K562 (cell line): ENCODE results near the gene GTPBP6. TPM values are rescaled to one million over a fixed set of nuclear protein-coding genes. Genes with fewer than 3 reads are reported as not detected.

ENCODE experiments used
- BDP1 ChIP-seq: IDR thresholded peaks from 3 replicates; pipeline ENCODE4 v1.6.1; 2011; ENCODE audit not compliant: insufficient read length, insufficient read depth
- CBX2 ChIP-seq: fragments of 200-600 bp; sonication (generic); IDR thresholded peaks from one replicate; pipeline ENCODE4 v1.6.1; 2012; ENCODE audit warnings: mild to moderate bottlenecking, low read length, inconsistent platforms; ENCODE audit not compliant: insufficient read depth, poor library complexity, severe bottlenecking
- CHD2 ChIP-seq: IDR thresholded peaks from 2 replicates; pipeline ENCODE4 v1.6.1; 2011; ENCODE audit warnings: low read depth, low read length
- CREB1 ChIP-seq, 2 experiments: sonication (generic) in 1 of 2; formaldehyde crosslinking in 1 of 2; IDR thresholded peaks; 2 replicates each; pipeline versions ENCODE4 v1.6.1 to v1.8.0; 2012 to 2022; ENCODE audit warnings: inconsistent platforms in 1 of 2, mild to moderate bottlenecking in 1 of 2, missing genetic modification reagents in 1 of 2, moderate library complexity in 1 of 2
- ETV5 ChIP-seq: sonication (generic); formaldehyde crosslinking; IDR thresholded peaks from 2 replicates; pipeline ENCODE4 v1.4.0; 2020; ENCODE audit warnings: low read depth, mild to moderate bottlenecking, missing genetic modification reagents
- FOXA1 ChIP-seq: fragments of 450-650 bp; IDR thresholded peaks from 2 replicates; pipeline ENCODE4 v1.6.1; 2016; ENCODE audit warnings: mild to moderate bottlenecking, borderline replicate concordance
- HCFC1 ChIP-seq: IDR thresholded peaks from 2 replicates; pipeline ENCODE4 v1.6.1; 2012; ENCODE audit warnings: low read depth, low read length, improper control_type of control experiment
- HMGN3 ChIP-seq: IDR thresholded peaks from 2 replicates; pipeline ENCODE4 v1.6.1; 2011; ENCODE audit warnings: borderline replicate concordance, low read depth, mild to moderate bottlenecking, mixed read lengths, low read length; ENCODE audit not compliant: insufficient read length; ENCODE audit errors: extremely low read depth
- HNRNPUL1 ChIP-seq: fragments of 200-400 bp; formaldehyde crosslinking; IDR thresholded peaks from 2 replicates; pipeline ENCODE4 v1.6.1; 2017; ENCODE audit warnings: low read length
- ILK ChIP-seq: fragments of 450-650 bp; IDR thresholded peaks from 2 replicates; pipeline ENCODE4 v1.6.1; 2016; ENCODE audit warnings: missing genetic modification characterization, low read depth, mild to moderate bottlenecking, missing compliant biosample characterization, moderate library complexity, borderline replicate concordance
- LCOR ChIP-seq: sonication (generic); formaldehyde crosslinking; IDR thresholded peaks from 2 replicates; pipeline ENCODE4 v1.8.0; 2022; ENCODE audit warnings: mild to moderate bottlenecking, missing genetic modification reagents
- MAFK ChIP-seq: IDR thresholded peaks from 2 replicates; pipeline ENCODE4 v1.6.1; 2011; ENCODE audit warnings: low read length, improper control_type of control experiment
- MCM7 ChIP-seq, 2 experiments: fragments of 450-650 bp; IDR thresholded peaks; 2 replicates each; pipeline ENCODE4 v1.6.1; 2016 to 2018
- NRF1 ChIP-seq, 2 experiments: fragments of 450-650 bp; IDR thresholded peaks in 1 of 2; conservative IDR thresholded peaks in 1 of 2; 2 replicates each; pipeline ENCODE4 v1.6.1; 2014; ENCODE audit warnings: mild to moderate bottlenecking in 2 of 2
- PCBP2 ChIP-seq: fragments of 200-400 bp; formaldehyde crosslinking; IDR thresholded peaks from 2 replicates; pipeline ENCODE4 v1.6.1; 2018; ENCODE audit warnings: low read length, low read depth, mild to moderate bottlenecking, moderate library complexity; ENCODE audit not compliant: poor library complexity, severe bottlenecking
- POLR2B ChIP-seq: fragments of 450-650 bp; IDR thresholded peaks from 2 replicates; pipeline ENCODE4 v1.6.1; 2018; ENCODE audit warnings: low read depth; ENCODE audit not compliant: partially characterized antibody
- RAD51 ChIP-seq: fragments of 450-650 bp; IDR thresholded peaks from 2 replicates; pipeline ENCODE4 v1.7.1; 2016; ENCODE audit warnings: low read depth, mild to moderate bottlenecking, borderline replicate concordance
- RNF2 ChIP-seq: sonication (generic); IDR thresholded peaks from 2 replicates; pipeline ENCODE4 v1.6.1; 2016
- SMAD4 ChIP-seq: fragments of 250-450 bp; sonication (Bioruptor Pico); conservative IDR thresholded peaks from 2 replicates; pipeline ENCODE4 v1.8.0; 2021; ENCODE audit warnings: inconsistent platforms, mild to moderate bottlenecking, moderate library complexity
- YY1 ChIP-seq, 3 experiments: IDR thresholded peaks; 2 replicates each; pipeline ENCODE4 v1.6.1; 2011; ENCODE audit warnings: low read length in 2 of 3, mild to moderate bottlenecking in 2 of 3, moderate library complexity in 2 of 3, borderline replicate concordance in 1 of 3, control low read depth in 1 of 3, low read depth in 1 of 3; ENCODE audit not compliant: insufficient read depth in 3 of 3, insufficient replicate concordance in 2 of 3, control insufficient read depth in 1 of 3, insufficient read length in 1 of 3; ENCODE audit errors: extremely low read depth in 1 of 3
- ZNF124 ChIP-seq: sonication (generic); formaldehyde crosslinking; IDR thresholded peaks from 2 replicates; pipeline ENCODE4 v1.8.1; 2022; ENCODE audit warnings: missing genetic modification reagents
- ZNF140 ChIP-seq: fragments of 250-450 bp; sonication (Bioruptor Pico); IDR thresholded peaks from 2 replicates; pipeline ENCODE4 v1.8.0; 2021; ENCODE audit warnings: moderate library complexity, mild to moderate bottlenecking, inconsistent platforms
- ZNF24 ChIP-seq: fragments of 450-650 bp; IDR thresholded peaks from 2 replicates; pipeline ENCODE4 v1.6.1; 2016
- ZNF584 ChIP-seq: fragments of 200-800 bp; sonication (Bioruptor generic); IDR thresholded peaks from 2 replicates; pipeline ENCODE4 v1.6.1; 2016; ENCODE audit warnings: low read depth, mild to moderate bottlenecking, missing genetic modification characterization, missing compliant biosample characterization
- ZNF764 ChIP-seq: fragments of 250-450 bp; sonication (Bioruptor Pico); IDR thresholded peaks from 2 replicates; pipeline ENCODE4 v1.4.0; 2020; ENCODE audit warnings: low read depth, mild to moderate bottlenecking, moderate library complexity
- polyA plus RNA-seq, 8 experiments: library from polyadenylated mRNA; depleted of rRNA in 4 of 8; stranded (reverse) in 5 of 8; unstranded in 3 of 8; fragments of >200 nt; fragmentation: Nextera tagmentation in 2 of 8; fragmentation: Illumina TruSeq in 1 of 8; extraction: Ambion mirVana in 2 of 8; extraction: Trizol in 1 of 8; gene quantifications; 2 replicates each; pipeline versions ENCODE4 v1.2.1 to v1.2.3, GENCODE V29; 2011 to 2014; ENCODE audit warnings: inconsistent platforms in 1 of 8, missing spikeins in 1 of 8
- total RNA-seq, 7 experiments: library from RNA; depleted of rRNA in 6 of 7; stranded (reverse); fragments of >200 nt in 6 of 7; fragmentation: Illumina TruSeq in 2 of 7; extraction: Trizol in 2 of 7; gene quantifications; 2 replicates each; pipeline versions ENCODE4 v1.2.1 to v1.2.3, GENCODE V29; 2011 to 2021; ENCODE audit warnings: low replicate concordance in 1 of 7
- TF ChIP-seq, protein P1 (sequence below): fragments of 450-650 bp; IDR thresholded peaks from 2 replicates; pipeline ENCODE4 v1.6.1; 2018; ENCODE audit warnings: mild to moderate bottlenecking, low read depth; ENCODE audit not compliant: partially characterized antibody
- TF ChIP-seq, protein P2 (sequence below): fragments of 450-650 bp; formaldehyde crosslinking; IDR thresholded peaks from 2 replicates; pipeline ENCODE4 v1.4.0; 2020; ENCODE audit warnings: mild to moderate bottlenecking, mixed read lengths

Gene GTPBP6
- total and polyA plus RNA-seq, 9 of the 15 experiments (the other 6 are each of a cell fraction or from before 2014, with no cell fraction given): 0.24 to 35.2 (median 8.0) TPM

DNA sequence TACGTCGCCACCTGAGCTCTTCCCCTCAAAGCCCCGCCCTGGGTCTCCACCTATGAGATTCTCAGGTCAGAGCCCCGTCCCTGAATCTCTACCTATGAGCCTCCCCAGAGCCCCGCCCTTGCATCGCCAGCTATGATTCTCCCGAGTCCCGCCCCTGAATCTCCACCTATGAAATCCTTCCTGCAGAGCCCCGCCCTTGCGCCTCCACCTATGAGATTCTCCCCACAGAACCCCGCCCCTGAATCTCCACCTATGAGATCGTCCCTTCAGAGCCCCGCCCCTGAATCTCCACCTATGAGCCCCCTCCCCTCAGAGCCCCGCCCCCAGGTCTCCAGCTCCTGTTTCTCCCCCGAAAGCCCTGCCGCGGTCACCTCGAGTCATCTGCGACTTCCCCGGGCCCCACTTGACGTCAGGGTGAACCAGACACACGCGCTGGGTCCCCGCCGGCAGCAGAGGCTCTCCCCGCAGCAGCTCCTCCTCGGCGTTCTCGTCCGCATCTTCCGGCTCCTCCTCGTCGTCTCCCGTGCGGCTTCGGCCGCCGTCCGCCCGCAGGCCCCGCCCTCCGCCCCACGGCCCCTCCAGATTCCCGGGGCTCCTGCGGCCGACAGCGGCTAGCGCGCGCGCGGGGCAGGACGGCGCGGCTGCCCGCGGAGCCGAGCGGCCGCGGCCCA, 393 bp downstream of the GTPBP6 start (continued):
- TF ChIP-seq NRF1 (conservative IDR thresholded peaks at IDR 0.05 in 1 of 2, IDR thresholded peaks at IDR 0.05 in 1 of 2) (peak; percentile 69 to 74), CBX2 (no peak), RAD51 (no peak), BDP1 (no peak), YY1 (IDR thresholded peaks at IDR 0.05; ENCODE audit: borderline replicate concordance in 1 of 3, control insufficient read depth in 1 of 3, extremely low read depth in 1 of 3, insufficient read depth in 3 of 3, insufficient read length in 1 of 3, insufficient replicate concordance in 2 of 3, low read depth in 1 of 3, low read length in 2 of 3) (no peak), CHD2 (peak; percentile 61; the same call in 1 of the 2 replicates), MCM7 (IDR thresholded peaks at IDR 0.05) (no peak), HNRNPUL1 (no peak), LCOR (CRISPR knock-in tag) (no peak), FOXA1 (no peak), ETV5 (CRISPR knock-in tag) (no peak), HCFC1 (no peak), RNF2 (no peak), ZNF140 (no peak), ZNF24 (no peak), SMAD4 (CRISPR knock-in tag) (0 out of 2 replicates have a peak, but pooled peaks have one; percentile 34), CREB1 (IDR thresholded peaks at IDR 0.05) (peak; percentile 16), CREB1 (CRISPR knock-in tag; IDR thresholded peaks at IDR 0.05) (no peak), ZNF764 (CRISPR knock-in tag) (no peak), POLR2B (peak; percentile 69), ZNF584 (no peak), PCBP2 (no peak), ZNF124 (CRISPR knock-in tag) (no peak), MAFK (no peak), ILK (tag) (no peak), HMGN3 (no peak)
- TF ChIP-seq, protein P1, sequence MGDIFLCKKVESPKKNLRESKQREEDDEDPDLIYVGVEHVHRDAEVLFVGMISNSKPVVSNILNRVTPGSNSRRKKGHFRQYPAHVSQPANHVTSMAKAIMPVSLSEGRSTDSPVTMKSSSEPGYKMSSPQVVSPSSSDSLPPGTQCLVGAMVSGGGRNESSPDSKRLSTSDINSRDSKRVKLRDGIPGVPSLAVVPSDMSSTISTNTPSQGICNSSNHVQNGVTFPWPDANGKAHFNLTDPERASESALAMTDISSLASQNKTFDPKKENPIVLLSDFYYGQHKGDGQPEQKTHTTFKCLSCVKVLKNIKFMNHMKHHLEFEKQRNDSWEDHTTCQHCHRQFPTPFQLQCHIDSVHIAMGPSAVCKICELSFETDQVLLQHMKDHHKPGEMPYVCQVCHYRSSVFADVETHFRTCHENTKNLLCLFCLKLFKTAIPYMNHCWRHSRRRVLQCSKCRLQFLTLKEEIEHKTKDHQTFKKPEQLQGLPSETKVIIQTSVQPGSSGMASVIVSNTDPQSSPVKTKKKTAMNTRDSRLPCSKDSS: no peak
- TF ChIP-seq, protein P2, sequence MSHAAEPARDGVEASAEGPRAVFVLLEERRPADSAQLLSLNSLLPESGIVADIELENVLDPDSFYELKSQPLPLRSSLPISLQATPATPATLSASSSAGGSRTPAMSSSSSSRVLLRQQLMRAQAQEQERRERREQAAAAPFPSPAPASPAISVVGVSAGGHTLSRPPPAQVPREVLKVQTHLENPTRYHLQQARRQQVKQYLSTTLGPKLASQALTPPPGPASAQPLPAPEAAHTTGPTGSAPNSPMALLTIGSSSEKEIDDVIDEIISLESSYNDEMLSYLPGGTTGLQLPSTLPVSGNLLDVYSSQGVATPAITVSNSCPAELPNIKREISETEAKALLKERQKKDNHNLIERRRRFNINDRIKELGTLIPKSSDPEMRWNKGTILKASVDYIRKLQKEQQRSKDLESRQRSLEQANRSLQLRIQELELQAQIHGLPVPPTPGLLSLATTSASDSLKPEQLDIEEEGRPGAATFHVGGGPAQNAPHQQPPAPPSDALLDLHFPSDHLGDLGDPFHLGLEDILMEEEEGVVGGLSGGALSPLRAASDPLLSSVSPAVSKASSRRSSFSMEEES (CRISPR knock-in tag): no peak
